Stimulated activated CD8-positive, alpha-beta memory T cell treated with anti-CD3 and anti-CD28 coated beads, Interleukin-2, amount 100 ng/mL, for 1 hour (primary cell): ENCODE data around the gene IL23A.
"Not testable (repeated sequence)": the region's sequence is repeated elsewhere in the genome, so short reads cannot be mapped to it uniquely, and the experiment has no call there.

Source experiments
- DNase-seq, 2 donors: peaks; one replicate each; pipeline ENCODE4 v3.0.0-alpha.2; 2020; ENCODE audit warnings: low read depth in 2 of 2

The IL23A gene, protein sequence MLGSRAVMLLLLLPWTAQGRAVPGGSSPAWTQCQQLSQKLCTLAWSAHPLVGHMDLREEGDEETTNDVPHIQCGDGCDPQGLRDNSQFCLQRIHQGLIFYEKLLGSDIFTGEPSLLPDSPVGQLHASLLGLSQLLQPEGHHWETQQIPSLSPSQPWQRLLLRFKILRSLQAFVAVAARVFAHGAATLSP

DNA sequence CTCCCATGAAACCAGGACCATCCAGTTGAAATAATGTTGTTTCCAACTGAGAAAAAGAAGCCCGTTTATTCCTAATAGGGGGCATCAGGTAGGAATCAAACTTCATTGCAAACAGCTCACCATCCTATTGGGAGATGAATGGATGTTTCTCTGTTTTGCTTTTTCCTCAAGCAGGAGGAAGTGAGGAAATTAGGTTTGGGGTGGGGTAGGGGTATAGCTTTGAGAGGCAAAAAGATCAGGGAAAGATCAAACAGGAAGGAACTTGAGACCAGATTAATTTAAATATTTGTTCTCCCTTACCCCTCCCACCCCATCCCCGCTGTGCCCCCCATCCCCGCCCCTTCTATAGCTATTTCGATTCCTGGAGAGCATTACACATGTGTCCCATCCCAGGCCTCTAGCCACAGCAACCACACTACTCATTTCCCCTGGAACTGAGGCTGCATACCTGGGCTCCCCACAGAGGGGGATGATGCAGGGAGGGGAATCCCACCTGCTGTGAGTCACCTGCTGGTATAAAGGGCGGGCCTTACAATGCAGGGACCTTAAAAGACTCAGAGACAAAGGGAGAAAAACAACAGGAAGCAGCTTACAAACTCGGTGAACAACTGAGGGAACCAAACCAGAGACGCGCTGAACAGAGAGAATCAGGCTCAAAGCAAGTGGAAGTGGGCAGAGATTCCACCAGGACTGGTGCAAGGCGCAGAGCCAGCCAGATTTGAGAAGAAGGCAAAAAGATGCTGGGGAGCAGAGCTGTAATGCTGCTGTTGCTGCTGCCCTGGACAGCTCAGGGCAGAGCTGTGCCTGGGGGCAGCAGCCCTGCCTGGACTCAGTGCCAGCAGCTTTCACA is at the start of gene IL23A:
Gene IL23A (plus strand): TSS at position 577 of the 850 bp plus-strand sequence. CDS start 161 bp downstream, at position 738.
- peak; percentile 48 to 70 for DNase-seq

DNA sequence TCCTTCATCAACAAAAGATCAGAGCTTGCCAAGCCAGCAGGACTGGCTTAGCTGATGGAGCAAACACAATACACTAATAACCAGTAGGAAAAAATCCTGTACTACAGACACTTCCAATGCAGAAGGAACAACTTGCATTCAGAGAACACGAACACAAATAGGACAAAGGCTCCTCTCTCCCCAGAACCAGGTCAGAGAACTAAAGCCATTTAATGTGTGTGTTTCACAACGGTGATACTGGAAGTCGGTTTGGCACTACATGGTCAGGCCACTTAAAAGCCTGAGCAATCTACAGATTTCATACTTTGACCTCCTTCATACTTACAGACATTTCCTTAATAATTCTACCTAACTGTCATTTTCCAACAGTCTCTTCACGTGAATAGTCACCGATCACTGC is 44.9 kb upstream of the IL23A start:
- DNase-seq, result no peak

DNA sequence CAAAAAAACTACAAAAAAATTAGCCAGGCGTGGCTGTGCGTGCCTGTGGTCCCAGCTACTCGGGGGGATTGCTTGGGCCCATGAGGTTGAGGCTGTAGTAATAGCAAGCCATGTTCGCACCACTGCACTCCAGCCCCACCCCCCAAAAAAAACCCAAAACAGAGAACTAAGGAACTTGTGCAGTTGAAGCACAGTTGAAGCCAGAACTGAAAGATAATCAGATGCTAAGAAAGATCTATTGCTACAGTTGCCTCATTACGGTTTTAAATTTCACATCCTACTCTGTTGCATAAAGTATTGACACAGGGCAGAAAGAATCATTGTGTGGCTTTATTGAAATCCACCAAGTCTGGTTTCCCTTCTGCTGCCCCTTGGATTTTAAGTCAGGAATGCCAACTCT is 42.4 kb upstream of the IL23A start:
- no peak for DNase-seq

DNA sequence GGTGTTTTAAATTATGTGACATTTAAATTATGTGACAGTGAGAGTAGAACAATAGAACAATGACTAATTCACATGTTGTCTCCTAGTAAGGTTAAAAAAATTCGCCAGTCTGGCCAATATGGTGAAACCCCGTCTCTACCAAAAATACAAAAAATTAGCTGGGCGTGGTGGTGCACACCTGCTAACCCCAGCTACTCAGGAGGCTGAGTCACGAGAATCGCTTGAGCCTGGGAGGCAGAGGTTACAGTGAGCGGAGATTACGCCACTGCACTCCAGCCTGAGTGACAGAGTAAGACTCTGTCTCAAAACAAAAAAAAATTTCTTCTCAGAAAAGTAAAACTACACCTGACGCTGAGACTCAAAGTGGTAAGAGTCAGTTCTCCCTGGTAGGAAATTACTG is 41.3 kb upstream of the IL23A start:
- no peak for DNase-seq

DNA sequence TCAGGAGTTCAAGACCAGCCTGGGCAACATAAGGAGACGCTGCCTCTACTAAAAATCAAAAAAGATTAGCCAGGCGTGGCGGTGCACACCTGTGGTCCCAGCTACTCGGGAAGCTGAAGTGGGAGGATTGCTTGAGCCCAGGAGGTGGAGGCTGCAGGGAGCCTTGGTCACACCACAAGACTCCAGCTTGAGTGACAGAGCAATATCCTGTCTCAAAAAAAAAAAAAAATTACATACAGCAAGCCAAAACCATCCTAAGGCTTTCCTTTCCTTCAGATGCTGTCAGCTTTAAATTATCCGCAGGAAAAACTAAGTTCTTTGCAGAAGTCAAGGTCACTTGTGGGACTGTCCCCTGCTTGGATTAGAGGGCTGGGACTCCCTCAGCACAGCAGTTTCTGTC is 39.9 kb upstream of the IL23A start:
- DNase-seq, result no peak

DNA sequence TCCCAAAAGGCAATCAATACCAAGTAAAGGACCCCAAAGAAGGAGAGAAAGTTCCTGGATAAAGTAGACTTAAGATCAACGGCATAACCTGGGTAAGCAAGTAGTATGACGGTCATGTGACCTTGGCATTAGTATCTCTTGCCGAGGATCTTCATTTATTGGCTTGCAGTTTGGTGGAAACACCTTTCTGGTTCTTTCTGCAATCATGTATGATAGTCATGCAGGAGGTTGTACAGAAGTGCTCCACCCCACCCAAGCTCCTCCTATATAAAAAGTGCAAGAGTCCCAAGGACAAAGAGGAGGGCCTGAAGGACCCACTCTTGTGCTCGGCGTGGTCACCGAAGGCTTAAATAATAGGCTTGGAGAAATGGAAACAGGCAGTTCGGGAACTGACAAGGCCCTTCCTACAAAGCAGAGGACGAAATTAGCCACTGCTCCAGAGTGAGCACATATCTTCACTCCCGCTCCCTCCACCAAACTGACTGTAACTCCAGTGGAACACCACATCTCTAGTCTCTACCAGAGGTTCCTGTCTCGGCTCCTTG is 39.3 kb upstream of the IL23A start:
- DNase-seq, result no peak

DNA sequence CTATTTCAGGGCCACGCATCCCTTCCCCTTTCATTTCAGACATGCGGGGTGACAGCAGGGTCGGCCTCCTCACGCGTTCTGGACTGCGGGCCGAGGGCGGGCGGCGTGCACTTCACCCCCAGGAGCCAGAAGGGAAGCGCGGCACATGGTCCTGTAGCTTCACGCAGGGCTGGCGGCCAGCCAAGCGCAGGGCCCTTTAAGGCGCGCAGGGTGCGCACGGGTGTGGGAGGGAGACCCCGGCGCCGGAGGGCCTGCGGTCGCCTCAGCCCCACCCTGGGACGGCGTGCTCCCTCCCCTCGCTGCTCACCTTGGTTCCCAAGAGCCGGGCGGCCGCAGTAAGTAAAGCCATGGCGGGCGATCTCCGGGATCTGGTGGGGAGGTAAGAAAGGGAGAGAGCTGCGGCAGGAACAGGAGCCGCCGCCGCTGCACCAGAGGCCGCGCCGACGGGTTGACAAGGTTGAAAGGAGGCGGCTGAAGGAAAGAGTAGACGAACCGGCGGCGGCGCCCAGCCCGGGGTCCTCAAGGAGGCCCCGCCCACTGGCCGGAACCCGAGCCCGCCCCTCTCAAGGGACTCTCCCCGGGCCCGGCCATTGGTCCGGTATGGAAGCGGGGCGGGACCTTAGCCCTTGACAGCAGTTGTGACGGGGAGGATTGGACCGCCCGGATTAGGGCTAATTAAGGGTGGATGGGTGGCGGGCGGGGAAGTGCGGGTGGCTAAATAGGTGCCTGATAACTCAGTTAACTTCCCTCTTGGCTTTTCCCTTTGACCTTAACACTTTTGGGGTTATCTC is 38.6 kb upstream of the IL23A start, which contains the start of gene CS:
Gene CS (minus strand): TSS at position 478 of the 791 bp plus-strand sequence. CDS start 129 bp downstream, at position 349.
- DNase-seq, result peak; percentile 94 to 97

DNA sequence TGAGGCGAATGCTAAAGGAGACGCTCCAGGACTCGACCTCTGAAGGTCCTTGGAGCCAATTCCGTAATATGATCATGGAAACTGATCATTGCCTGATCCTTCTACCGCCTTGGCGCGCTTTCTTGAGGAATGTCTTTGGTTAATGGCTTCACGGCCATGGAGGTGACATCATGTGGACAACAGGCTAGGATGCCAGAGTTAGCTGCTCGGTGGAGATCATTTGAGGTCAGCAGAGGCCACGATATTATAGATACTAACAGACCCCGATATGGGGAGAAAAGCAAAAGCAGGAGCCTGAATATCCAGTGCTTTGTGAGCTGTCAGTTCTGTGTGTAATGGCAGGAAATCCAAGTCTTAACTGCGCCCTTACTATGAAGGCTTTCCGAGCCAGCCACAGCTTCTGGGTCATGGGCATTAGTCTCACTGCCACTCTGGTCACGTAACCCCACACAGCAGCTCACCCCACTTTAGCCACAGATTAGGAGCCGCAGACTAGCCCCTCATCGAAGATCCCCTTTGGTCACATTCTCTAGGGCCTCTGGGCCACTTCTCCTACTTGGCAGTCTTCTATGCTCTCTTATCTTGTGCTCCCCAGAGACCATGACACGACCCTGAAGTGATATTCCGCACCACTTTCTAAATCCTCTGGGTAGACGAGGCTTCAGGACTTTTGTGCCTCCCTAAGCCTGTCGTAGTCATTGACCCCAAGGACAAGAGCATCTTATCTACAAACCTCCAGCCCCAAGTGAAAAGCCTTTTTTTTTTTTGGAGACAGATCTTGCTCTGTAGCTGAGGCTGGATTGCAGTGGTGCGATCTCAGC is 37.8 kb upstream of the IL23A start:
- no peak for DNase-seq

DNA sequence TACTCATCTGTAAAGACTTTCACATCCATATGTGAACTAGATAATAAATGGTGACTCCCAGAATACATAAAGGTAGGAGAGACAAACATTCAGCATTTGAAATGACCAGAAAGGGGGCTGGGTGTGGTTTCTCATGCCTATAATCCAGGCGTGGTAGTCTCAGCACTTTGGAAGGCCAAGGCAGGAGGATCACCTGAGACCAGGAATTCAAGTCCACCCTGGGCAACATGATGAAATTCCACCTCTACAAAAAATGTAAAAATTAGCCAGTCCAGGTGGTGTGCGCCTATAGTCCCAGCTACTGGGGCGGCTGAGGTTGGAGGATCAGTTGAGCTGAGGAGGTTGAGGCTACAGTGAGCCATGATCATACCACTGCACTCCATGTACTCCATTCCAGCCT is 34.4 kb upstream of the IL23A start:
- DNase-seq, result no peak

DNA sequence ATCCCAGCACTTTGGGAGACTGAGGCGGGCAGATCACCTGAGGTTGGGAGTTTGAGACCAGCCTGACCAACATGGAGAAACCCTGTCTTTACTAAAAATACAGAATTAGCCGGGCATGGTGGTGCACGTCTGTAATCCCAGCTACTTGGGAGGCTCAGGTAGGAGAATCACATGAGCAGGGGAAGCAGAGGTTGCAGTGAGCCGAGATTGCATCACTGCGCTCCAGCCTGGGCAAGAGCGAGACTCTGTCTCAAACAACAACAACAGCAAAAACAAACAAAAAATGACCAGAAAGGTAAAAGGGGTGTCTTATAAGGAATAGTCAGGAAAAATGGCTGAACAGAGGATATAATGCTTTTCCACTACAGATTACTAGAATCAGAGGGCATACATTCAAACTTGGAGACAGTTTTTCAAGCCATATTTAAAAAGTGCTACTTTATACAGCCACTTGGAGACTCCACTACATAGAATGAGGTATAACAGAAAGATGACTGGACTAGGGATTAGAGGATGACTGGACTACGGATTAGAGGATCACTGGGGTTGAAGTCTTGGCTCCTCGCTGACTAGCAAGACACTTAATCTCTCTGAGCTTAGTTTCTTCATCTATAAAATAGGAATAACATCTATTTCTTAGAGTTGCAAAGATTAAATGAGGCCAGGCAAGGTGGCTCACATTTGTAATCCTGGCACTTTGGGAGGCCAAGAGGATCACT is 33.7 kb upstream of the IL23A start:
- DNase-seq, result no peak

DNA sequence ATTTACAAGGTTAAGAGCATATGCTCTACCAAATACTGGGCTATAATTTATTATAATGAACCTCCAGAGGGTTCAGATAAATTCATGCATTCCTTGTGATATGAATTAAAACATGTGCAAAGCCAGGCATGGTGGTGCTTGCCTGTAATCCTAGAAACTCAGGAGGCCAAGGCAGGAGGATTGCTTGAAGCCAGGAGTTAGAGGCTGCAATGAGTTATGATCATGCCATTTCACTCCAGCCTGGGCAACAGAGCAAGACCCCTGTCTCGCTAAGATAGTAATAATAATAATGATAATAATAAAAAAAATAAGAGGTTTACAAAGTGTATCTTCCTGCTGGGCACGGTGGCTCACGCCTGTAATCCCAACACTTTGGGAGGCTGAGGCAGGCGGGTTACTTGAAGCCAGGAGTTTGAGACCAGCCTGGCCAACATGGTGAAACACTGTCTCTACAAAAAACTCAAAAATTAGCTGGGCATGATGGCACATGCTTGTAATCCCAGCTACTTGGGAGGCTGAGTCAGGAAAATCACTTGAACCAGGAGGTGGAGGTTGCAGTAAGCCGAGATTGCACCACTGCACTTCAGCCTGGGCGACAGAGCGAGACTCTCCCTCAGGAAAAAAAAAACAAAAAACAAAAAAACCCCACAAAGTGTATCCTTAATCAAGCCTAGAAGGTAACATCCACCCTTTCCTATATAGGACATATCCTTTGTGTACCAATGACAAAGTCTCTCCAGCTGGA is 31.3 kb upstream of the IL23A start:
- no peak for DNase-seq

DNA sequence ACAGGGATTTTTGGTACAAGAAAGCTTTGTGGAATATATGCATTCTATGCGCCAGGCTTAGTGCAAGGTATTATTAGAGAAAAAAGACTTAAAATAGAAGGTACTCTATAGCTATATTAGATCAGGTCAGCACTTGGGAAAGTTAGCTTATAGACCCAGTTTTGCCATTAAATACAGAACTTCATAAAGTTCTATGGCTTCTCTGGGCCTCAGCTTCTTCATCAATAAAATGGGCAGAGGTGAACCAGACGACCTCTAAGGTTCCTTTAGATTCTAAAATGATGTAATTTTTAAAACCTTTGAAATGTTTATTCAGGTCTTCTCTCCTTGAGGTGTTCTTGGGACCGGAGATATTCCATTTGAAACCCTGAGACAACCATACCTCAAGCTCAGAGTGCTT is 30.0 kb upstream of the IL23A start:
- no peak for DNase-seq

DNA sequence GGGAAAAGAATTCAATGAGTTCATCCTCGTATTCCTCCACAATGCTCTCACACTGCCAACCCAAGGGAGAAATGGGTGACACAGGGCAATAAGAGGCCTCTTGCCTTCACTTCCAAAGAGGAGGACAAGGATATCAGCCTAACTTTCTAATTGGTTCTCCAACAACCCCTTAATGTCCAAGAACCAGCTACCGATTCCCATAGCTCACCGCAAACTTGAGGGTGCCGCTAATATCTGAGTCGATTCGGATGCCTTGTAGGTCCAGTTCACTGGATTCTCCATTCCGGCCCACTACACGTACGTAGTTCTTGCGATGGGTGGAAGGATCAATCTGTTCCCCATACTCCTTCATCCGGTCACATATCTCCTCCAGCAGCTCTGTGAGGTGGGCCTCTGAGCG is 27.7 kb upstream of the IL23A start:
- DNase-seq, result no peak

DNA sequence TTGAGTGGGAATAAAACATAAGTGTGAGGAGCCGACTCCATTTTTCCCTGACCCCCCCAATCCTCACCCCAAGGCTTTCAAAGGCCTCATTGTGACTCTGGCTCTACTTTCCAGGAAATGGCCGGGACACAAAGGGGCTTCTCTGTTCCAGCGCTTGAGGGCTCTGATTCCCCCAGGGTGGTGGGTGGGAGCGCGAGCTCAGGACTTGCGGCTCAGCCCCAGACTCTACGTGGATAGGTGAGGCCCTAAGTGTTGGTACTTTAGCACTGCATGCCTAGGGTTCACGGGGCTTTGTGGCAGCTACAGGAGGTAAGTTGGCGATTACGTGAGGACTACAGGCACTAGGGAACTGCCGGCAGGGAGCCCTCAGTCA is 23.4 kb upstream of the IL23A start:
- no peak for DNase-seq

DNA sequence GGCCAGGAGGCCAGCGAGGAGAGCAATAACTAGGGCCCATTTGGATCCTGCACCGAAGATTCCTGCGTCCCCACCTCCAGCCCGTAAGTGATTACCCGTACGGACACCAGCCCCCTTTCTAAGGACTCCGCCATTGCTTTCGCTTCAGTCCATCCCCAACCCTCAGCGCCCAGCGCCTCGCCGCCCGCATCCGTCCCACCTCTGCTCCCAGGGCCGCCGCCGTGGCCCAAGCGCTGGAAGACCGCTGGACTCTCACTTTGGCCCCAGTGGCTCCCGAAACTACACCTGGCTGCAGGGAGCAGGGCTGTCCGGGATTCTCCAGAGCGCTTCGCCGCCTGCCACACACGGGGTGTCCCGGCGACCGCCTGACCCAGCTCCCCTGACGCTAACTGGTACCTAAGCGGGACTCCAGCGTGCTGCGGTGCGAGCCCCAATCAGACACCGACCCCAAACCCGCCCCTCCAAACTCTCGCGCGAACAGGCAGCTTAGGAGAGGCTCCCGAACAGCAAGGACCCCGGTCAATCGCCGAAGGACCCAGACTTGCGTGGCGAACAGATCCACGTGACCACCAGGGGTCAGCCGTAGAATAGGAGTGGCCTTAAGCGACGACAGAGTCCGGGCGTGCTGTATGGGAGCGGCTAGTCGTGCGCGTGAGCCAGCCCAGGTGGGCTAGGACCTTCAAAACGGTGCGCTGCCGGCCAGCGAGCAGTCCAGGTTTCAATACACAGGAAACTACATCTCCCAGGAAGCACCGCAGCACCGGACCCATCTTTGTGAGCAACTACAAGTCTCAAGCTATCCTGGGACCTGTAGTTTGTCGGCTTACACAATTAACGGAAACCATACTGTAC is 22.8 kb upstream of the IL23A start, which contains the start of gene CNPY2:
Gene CNPY2 (minus strand): TSS at position 367 of the 852 bp plus-strand sequence. CDS start 771 bp downstream, outside the sequence.
- peak; percentile 84 to 85 for DNase-seq

DNA sequence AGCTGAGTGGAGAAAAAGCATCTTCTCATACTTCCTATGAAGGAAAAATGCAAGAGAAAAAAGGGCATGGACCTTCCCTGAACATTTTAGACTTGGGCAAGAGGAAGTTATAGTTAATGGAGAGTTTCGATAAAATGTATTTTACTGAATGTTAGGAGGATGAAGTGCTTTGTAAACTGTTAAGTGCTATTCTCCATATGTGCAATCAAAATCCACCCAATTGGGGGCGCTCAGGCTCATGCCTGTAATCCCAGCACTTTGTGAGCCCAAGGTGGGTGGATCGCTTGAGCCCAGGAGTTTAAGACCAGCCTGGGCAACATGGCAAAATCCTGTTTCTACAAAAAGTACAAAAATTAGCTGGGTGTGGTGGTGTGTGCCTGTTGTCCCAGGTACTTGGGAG is 21.0 kb upstream of the IL23A start:
- DNase-seq, result no peak

DNA sequence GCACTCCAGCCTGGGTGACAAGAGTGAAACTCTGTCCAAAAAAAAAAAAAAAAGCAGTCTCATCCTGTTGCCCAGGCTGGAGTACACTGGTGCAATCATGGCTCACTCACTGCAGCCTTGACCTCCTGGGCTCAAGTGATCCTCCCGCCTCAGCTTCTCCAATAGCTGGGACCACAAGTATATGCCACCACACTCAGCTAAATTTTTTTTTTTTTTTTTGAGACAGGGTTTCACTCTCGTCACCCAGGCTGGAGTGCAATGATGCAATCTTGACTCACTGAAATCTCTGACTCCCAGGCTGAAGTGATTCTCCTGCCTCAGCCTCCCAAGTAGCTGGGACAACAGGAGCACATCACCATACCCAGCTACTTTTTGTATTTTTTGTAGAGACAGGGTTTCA is 17.7 kb upstream of the IL23A start:
- no peak for DNase-seq

DNA sequence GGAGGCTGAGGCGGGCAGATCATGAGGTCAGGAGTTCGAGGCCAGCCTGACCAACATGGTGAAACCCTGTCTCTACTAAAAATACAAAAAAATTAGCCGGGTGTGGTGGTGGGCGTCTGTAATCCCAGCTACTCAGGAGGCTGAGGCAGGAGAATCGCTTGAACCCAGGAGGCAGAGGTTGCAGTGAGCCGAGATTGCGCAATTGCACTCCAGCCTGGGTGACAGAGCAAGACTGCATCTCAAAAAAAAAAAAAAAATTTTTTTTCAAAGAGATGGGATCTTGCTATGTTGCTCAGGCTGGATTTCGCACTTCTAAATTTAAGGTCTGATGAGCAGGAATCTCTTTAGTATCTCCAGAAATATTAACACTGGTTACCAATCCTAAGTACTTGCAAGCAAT is 17.1 kb upstream of the IL23A start:
- DNase-seq, result not testable (repeated sequence)

DNA sequence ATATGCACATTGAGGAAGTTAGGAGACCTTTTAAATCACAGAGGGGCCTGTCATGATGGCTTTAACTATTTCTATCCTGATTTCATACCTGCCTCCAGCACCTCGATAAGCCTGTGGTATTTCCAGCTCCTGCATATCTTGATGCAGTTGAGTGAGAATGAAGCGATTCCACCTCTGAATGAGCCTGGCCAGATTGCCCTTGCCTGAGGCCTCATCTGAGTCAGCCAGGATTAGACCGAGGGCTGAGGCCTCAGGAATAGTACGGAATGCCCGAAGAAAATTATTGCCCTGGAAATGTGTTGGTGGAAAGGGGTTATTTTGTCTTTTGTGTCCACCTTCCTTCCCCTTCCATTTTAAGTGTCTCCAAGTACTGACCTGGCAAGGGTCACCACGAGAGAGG is 14.5 kb upstream of the IL23A start:
- no peak for DNase-seq
